Brain microvascular endothelial cell (primary cell): Measurements from ENCODE around the gene NOD2.

Experiments used
- DNase-seq: peaks from one replicate; pipeline ENCODE4 v3.0.0-alpha.2; 2020
- H3K27ac ChIP-seq: fragments of 250-450 bp; sonication (Bioruptor Pico); 2 replicates; pipeline ENCODE4 v1.5.1; 2020; ENCODE audit warnings: mild to moderate bottlenecking, moderate library complexity
- H3K27me3 ChIP-seq: fragments of 250-450 bp; sonication (Bioruptor Pico); replicated peaks from 2 replicates; pipeline ENCODE4 v1.5.1; 2020; ENCODE audit warnings: mild to moderate bottlenecking
- H3K36me3 ChIP-seq: fragments of 250-450 bp; sonication (Bioruptor Pico); replicated peaks from 2 replicates; pipeline ENCODE4 v1.5.1; 2020; ENCODE audit warnings: mild to moderate bottlenecking
- H3K4me3 ChIP-seq: 2 replicates; pipeline ENCODE4 v1.5.1; 2011; ENCODE audit warnings: low read depth, mild to moderate bottlenecking, control low read depth, low read length, moderate library complexity
- in situ Hi-C: cut with HindIII; loops from 2 replicates; pipeline ENCODE4 v1.10.0; 2017; ENCODE audit warnings: low sequenced_read_pairs, low pct_ligation_motif_present
- TF ChIP-seq, protein P1 (sequence below): IDR thresholded peaks from 2 replicates; pipeline ENCODE4 v1.5.1; 2011; ENCODE audit warnings: low read depth, mild to moderate bottlenecking, moderate library complexity, low read length, control low read depth, inconsistent platforms; ENCODE audit errors: missing control alignments

The NOD2 gene

DNA sequence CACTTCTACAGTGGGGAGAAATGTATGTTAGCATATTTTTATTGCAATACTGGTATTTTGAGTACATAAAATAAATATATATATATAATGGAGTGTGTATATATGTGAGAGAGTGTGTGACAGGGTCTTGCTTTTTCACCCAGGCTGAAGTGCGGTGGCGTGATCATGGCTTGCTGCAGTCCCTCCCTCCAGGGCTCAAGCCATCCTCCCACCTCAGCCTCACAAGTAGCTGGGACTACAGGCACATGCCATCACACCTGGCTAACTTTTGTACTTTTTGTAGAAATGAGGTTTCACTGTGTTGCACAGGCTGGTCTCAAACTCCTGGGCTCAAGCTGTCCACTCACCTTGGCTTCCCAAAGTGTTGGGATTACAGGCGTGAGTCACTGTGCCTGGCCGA, 52.5 kb downstream of the NOD2 start:
- TF ChIP-seq, protein P1, sequence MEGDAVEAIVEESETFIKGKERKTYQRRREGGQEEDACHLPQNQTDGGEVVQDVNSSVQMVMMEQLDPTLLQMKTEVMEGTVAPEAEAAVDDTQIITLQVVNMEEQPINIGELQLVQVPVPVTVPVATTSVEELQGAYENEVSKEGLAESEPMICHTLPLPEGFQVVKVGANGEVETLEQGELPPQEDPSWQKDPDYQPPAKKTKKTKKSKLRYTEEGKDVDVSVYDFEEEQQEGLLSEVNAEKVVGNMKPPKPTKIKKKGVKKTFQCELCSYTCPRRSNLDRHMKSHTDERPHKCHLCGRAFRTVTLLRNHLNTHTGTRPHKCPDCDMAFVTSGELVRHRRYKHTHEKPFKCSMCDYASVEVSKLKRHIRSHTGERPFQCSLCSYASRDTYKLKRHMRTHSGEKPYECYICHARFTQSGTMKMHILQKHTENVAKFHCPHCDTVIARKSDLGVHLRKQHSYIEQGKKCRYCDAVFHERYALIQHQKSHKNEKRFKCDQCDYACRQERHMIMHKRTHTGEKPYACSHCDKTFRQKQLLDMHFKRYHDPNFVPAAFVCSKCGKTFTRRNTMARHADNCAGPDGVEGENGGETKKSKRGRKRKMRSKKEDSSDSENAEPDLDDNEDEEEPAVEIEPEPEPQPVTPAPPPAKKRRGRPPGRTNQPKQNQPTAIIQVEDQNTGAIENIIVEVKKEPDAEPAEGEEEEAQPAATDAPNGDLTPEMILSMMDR = no peak
- Histone ChIP-seq H3K27ac (no peak overlapping the region), H3K27me3 (no peaks in the 10 kb centered on the region), H3K36me3 (no peaks in the 10 kb centered on the region), H3K4me3 (no peak overlapping the region)
- no peak for DNase-seq
- in situ Hi-C loops = no loop called here

GRCh38 chr16:50747207-50747956, 54.0 kb downstream of the NOD2 start:
- in situ Hi-C loops = no loop called here
- Histone ChIP-seq H3K27me3 (no peaks in the 10 kb centered on the region), H3K4me3 (no peak overlapping the region), H3K27ac (no peak overlapping the region), H3K36me3 (peaks cover under 1% of the 10 kb centered on the region)
- TF ChIP-seq, protein P1 = no peak
- no peak for DNase-seq

DNA sequence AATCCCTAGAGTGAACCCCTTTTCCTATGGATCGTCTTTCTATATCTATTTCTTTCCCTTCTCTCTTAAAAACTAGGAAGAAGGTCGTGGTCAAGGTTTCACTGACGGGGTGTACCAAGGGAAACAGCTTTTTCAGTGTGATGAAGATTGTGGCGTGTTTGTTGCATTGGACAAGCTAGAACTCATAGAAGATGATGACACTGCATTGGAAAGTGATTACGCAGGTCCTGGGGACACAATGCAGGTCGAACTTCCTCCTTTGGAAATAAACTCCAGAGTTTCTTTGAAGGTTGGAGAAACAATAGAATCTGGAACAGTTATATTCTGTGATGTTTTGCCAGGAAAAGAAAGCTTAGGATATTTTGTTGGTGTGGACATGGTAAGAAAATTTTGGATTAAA, 58.1 kb downstream of the NOD2 start:
- H3K4me3 ChIP-seq = no peak overlapping the region
- TF ChIP-seq, protein P1 = no peak
- no peak overlapping the region for H3K27ac ChIP-seq
- DNase-seq = no peak
- H3K27me3 ChIP-seq = no peaks in the 10 kb centered on the region
- peaks cover 9% of the 10 kb centered on the region for H3K36me3 ChIP-seq
- in situ Hi-C loops = no loop called here

- peaks cover 9% of the 10 kb centered on the region for H3K36me3 ChIP-seq
- H3K27me3 ChIP-seq = no peaks in the 10 kb centered on the region
- in situ Hi-C loops = no loop called here
- no peak overlapping the region for H3K4me3 ChIP-seq
- no peak for DNase-seq
- no peak overlapping the region for H3K27ac ChIP-seq
- TF ChIP-seq, protein P1 = no peak
Measured at GRCh38 chr16:50752471-50753235, 59.2 kb downstream of the NOD2 start.

DNA sequence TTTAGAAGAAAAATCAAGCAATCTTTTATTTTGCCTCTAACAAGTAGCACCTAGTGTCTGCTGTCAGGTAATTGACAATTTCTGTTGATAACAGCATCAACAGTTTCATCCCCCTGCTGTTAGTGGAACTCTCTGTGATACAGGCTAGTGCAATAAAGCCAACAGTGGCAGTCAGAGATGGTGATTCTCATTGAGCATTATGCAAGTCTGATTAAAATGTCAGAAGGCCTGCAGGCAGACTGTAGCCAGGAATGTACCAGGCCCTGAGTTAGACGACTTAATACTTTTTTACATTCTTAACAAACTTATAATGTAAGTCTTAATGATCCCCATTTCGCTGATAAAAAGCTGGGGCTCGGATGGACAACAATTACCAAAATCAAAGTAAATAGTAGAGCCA, 63.1 kb downstream of the NOD2 start:
- no peak overlapping the region for H3K4me3 ChIP-seq
- no peaks in the 10 kb centered on the region for H3K27me3 ChIP-seq
- DNase-seq = no peak
- in situ Hi-C loops = no loop called here
- H3K36me3 ChIP-seq = peaks cover 9% of the 10 kb centered on the region
- TF ChIP-seq, protein P1 = no peak
- H3K27ac ChIP-seq = no peak overlapping the region

GRCh38 chr16:50761267-50761666, 67.9 kb downstream of the NOD2 start:
- H3K27me3 ChIP-seq = no peaks in the 10 kb centered on the region
- H3K27ac ChIP-seq = no peak overlapping the region
- DNase-seq = no peak
- no peak overlapping the region for H3K4me3 ChIP-seq
- H3K36me3 ChIP-seq = peaks cover 3% of the 10 kb centered on the region
- in situ Hi-C loops = no loop called here
- TF ChIP-seq, protein P1 = no peak
